Fibroblast of upper back skin (primary cell): ENCODE data around the gene PLEKHA7.
"Not testable (repeated sequence)": the region's sequence is repeated elsewhere in the genome, so short reads cannot be mapped to it uniquely, and the experiment has no call there.

ENCODE experiments used
- DNase-seq: peaks from one replicate; pipeline ENCODE4 v3.0.0-alpha.2; 2013

PLEKHA7 gene

GRCh38 chr11:17014321-17014832 is at the start of gene PLEKHA7:
Gene PLEKHA7 (minus strand): TSS chr11:17014414. CDS start chr11:17014401, 13 bp downstream.
- no peak for DNase-seq

GRCh38 chr11:17063171-17064002 is 49.2 kb upstream of the PLEKHA7 start:
- DNase-seq, result peak; percentile 36

- not testable (repeated sequence) for DNase-seq
Measured at GRCh38 chr11:17051146-17051545, 36.9 kb upstream of the PLEKHA7 start.

GRCh38 chr11:17048491-17048890 is 34.3 kb upstream of the PLEKHA7 start:
- DNase-seq, result not testable (repeated sequence)

GRCh38 chr11:17046690-17047089 is 32.5 kb upstream of the PLEKHA7 start:
- no peak for DNase-seq

GRCh38 chr11:17036666-17037658 is 22.7 kb upstream of the PLEKHA7 start:
- no peak for DNase-seq

- DNase-seq, result not testable (repeated sequence)
Measured at GRCh38 chr11:17034027-17034426, 19.8 kb upstream of the PLEKHA7 start.

GRCh38 chr11:17026487-17027082 is 12.4 kb upstream of the PLEKHA7 start:
- no peak for DNase-seq

- no peak for DNase-seq
Measured at GRCh38 chr11:17024924-17025323, 10.7 kb upstream of the PLEKHA7 start.

- no peak for DNase-seq
Measured at GRCh38 chr11:17021511-17021910, 7.3 kb upstream of the PLEKHA7 start.

- no peak for DNase-seq
Measured at GRCh38 chr11:17020831-17021230, 6.6 kb upstream of the PLEKHA7 start.

- DNase-seq, result no peak
Measured at GRCh38 chr11:17019232-17019631, 5.0 kb upstream of the PLEKHA7 start.

GRCh38 chr11:17015627-17016126 is 1.5 kb upstream of the PLEKHA7 start:
- DNase-seq, result peak; percentile 19

GRCh38 chr11:17014833-17015626 is 816 bp upstream of the PLEKHA7 start:
- DNase-seq, result peak; percentile 7

GRCh38 chr11:17013548-17014320 is 480 bp downstream of the PLEKHA7 start:
- no peak for DNase-seq

- DNase-seq, result no peak
Measured at GRCh38 chr11:17012712-17013547, 1.3 kb downstream of the PLEKHA7 start.

GRCh38 chr11:17012179-17012578 is 2.0 kb downstream of the PLEKHA7 start:
- DNase-seq, result no peak

- DNase-seq, result no peak
Measured at GRCh38 chr11:17010851-17011420, 3.3 kb downstream of the PLEKHA7 start.

GRCh38 chr11:17008099-17008498 is 6.1 kb downstream of the PLEKHA7 start:
- no peak for DNase-seq

- DNase-seq, result no peak
Measured at GRCh38 chr11:17005646-17006045, 8.6 kb downstream of the PLEKHA7 start.
